ENCODE measurements around the gene NAT9.

Gene NAT9

DNA sequence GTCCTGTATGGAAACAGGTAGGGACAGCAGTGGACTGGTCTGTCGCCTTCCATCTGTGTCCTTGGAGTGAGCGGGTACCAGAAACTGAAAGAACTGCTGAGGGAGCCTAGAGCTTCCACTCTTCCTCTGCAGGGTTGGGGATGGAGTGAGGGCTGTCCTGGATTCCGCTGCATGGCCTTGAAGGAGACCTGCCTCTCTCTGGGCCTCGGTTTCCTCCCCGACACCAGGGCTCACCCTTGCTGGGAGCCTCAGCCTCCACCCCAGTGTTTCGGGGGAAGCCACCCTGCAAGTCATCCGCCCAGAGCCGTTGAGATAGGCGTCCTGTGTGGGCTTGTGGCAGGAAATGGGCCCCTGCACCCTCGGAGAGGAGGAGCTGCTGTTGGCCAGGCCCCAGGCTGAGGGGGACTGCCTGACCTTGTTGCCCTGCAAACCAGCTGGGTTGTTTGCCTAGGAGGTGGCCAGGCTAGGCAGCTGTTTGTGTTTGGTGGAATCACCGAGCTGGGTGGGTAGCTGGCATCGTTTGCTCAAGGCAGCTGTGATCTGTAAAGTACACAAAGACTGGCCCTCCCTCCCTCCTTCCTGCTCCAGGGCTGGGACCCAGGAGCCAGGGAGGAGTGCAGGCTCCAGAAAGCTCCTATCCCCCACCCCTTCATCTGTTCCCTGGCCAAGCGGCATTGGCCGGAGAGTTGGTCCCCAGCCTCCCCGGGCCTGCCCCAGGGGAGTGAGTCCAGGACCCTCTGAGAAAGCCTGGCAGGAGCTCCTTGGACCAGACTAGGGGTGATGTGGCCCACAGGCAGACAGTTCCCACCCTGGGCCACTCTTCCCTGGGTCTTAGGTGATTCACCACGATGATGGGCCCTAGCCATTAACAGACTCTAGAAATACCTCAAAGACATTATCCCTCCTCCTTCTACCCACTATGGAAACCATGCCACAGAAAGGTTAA lies 37.8 kb downstream of the NAT9 start:
- H3K4me1 ChIP-seq (ENCODE audit: control insufficient read depth, insufficient read depth, low read length), result peaks cover 21% of the 10 kb centered on the region
- no peaks in the 10 kb centered on the region for H3K36me3 ChIP-seq (ENCODE audit: control insufficient read depth, insufficient read depth, low read length)
- H3K27me3 ChIP-seq (ENCODE audit: control insufficient read depth, insufficient read depth, low read length, poor library complexity, severe bottlenecking), result peaks cover 59% of the 10 kb centered on the region
- no peak overlapping the region for H3K27ac ChIP-seq (ENCODE audit: insufficient read depth, low read depth, low read length, poor library complexity, severe bottlenecking)
- H3K4me3 ChIP-seq (ENCODE audit: insufficient read depth, low read depth, low read length), result no peak overlapping the region
- H3K9me3 ChIP-seq (ENCODE audit: control insufficient read depth, low read length), result no peaks in the 10 kb centered on the region
- WGBS, 2 experiments, result 75 to 77% methylated on average over 16 of the region's 16 CpGs

DNA sequence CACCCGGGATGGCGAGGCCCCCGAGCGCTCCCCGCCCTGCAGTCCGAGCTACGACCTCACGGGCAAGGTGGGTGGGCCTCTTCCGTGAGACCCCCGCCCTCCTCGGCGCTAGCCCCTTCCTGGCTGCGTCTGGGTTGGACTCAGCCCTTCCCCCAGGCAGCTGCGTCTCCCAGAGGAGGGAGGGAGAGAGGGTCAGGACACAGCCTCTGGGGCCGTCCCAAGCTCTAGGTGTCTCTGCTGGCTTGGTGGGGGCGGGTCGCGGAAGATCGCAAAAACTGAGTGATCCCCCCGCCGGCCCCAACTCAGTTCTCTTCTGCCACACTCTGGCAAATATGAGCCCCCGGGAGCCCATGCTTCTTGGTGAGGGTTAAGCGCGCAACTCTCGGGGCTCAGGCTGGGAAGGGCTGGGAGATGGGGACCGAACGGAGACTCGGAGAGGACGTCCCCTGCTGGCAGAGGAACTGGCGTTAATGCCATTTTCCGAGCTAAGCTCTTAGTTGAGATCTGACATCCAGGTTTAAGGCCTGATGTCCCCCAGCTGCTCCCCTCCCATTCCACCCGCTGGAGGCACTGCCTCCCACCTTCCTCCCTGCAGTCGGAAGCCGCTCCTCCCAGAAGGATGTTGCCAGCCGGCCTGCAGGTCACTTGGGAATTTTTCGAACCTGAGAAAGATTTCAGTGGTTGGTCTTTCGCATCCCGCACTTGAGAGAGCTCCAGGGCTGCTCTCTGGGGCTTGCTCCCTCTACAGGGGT lies 38.7 kb downstream of the NAT9 start:
- H3K27me3 ChIP-seq (ENCODE audit: control insufficient read depth, insufficient read depth, low read length, poor library complexity, severe bottlenecking), result peaks cover 59% of the 10 kb centered on the region
- peak overlapping the region; percentile 32 for H3K4me3 ChIP-seq (ENCODE audit: insufficient read depth, low read depth, low read length)
- no peaks in the 10 kb centered on the region for H3K9me3 ChIP-seq (ENCODE audit: control insufficient read depth, low read length)
- H3K4me1 ChIP-seq (ENCODE audit: control insufficient read depth, insufficient read depth, low read length), result peaks cover 21% of the 10 kb centered on the region
- H3K36me3 ChIP-seq (ENCODE audit: control insufficient read depth, insufficient read depth, low read length), result no peaks in the 10 kb centered on the region
- no peak overlapping the region for H3K27ac ChIP-seq (ENCODE audit: insufficient read depth, low read depth, low read length, poor library complexity, severe bottlenecking)
- 2 to 3% methylated on average over 38 of the region's 38 CpGs for WGBS, 2 experiments

DNA sequence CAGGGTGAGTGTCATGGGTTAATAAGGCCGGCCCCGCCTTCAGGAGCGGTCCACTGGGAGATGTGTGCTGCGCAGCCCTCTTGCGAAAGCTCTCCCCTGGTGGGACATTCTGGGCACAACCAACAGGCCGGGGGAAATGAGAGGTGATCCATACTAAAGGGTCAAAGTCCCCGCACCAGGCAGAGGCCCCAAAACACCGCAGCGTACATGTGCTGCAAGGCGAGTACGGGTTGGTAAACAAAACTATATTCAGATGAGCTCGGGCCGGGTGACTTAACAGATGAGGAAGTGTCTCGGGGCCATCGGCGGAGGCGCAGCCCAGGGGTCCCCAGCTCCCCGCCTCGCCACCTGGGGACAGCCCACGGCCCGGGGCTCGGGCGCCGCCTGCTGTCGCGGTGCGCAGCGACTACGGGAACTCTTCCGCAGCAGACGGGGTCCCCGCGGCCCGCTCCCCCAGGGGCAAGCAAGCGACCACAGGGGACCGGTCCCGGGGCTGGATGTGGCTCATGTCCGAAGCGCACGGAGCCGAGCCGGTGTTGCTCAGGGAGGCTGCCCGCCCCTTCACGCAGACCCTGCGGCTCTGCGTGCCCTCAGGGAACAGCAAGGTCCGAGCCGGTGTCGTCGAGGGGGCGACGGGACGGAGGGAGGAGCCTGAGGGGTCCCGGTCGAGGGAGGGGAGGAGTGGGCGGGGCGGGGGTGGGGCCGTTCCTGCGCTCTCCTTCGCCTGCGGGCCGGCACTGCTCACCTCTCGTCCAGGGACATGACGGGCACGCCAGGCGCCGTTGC lies 39.4 kb downstream of the NAT9 start, which contains the start of gene RAB37:
Gene RAB37, plus strand, starts transcription at position 744 of the 786 bp plus-strand sequence. Its CDS starts 17 bp downstream, at position 761.
- H3K27me3 ChIP-seq (ENCODE audit: control insufficient read depth, insufficient read depth, low read length, poor library complexity, severe bottlenecking), result peaks cover 59% of the 10 kb centered on the region
- H3K4me3 ChIP-seq (ENCODE audit: insufficient read depth, low read depth, low read length), result peak within 1 kb of the TSS; percentile 32
- no peaks in the 10 kb centered on the region for H3K9me3 ChIP-seq (ENCODE audit: control insufficient read depth, low read length)
- no peak within 1 kb of the TSS for H3K27ac ChIP-seq (ENCODE audit: insufficient read depth, low read depth, low read length, poor library complexity, severe bottlenecking)
- no peaks in the 10 kb centered on the region for H3K36me3 ChIP-seq (ENCODE audit: control insufficient read depth, insufficient read depth, low read length)
- WGBS, 2 experiments, result 1 to 2% methylated on average over 67 of the region's 67 CpGs
- H3K4me1 ChIP-seq (ENCODE audit: control insufficient read depth, insufficient read depth, low read length), result peaks cover 21% of the 10 kb centered on the region

DNA sequence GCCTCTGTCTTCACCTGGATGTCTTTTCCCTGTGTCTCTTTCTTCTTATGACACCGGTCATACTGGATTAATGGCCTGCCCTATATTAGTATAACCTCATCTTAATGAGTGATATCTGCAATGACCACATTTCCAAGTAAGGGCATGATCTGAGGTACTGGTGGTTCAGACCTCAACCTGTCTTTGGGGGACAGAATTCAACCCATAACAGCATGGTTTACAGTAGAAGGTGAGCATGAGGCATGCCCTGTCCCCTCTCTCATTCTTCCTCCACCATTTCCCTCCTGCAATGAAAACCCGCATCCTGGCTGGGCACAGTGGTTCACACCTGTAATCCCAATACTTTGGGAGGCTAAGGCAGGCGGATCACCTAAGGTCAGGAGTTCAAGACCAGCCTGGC lies 41.9 kb downstream of the NAT9 start:
- Histone ChIP-seq H3K27ac (ENCODE audit: insufficient read depth, low read depth, low read length, poor library complexity, severe bottlenecking) (no peak overlapping the region), H3K27me3 (ENCODE audit: control insufficient read depth, insufficient read depth, low read length, poor library complexity, severe bottlenecking) (peaks cover 58% of the 10 kb centered on the region), H3K4me3 (ENCODE audit: insufficient read depth, low read depth, low read length) (no peak overlapping the region), H3K9me3 (ENCODE audit: control insufficient read depth, low read length) (no peaks in the 10 kb centered on the region), H3K36me3 (ENCODE audit: control insufficient read depth, insufficient read depth, low read length) (no peaks in the 10 kb centered on the region), H3K4me1 (ENCODE audit: control insufficient read depth, insufficient read depth, low read length) (peaks cover 21% of the 10 kb centered on the region)
- 90 to 92% methylated on average over 3 of the region's 3 CpGs for WGBS, 2 experiments

DNA sequence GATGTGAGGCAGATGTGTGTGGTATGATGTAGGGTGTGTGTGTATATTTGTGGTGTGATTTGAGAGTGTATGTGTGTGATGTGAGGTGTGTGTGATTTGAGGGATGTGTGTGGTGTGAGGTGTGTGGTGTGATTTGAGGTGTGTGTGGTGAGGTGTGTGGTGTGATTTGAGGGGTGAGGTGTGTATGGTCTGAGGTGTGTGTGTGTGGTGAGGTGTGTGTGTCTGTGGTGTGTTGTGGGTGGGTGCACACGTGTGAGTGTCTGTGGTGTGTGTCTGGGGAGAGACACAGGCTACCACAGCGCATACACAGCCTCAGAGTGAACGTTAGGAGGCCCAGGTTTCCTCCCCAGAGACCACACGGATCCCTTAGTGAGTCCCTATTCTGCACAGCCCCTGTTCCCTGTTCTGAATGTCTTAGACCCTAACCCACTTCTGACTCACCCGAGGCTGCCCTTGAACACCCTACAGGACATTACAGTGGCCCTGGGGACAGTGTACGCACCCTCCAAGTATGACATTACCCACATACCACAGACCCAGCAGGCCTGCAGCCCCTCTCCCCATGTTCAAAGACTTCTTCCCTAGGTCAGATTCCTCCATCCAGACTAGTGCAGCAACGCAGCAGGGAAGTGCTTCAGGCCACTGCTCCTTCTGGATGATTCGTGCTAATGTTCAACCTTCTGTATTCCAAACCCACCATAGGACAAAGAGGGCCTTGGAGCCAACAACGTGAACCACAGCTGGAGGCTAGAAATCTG lies 42.6 kb downstream of the NAT9 start:
- Histone ChIP-seq H3K36me3 (ENCODE audit: control insufficient read depth, insufficient read depth, low read length) (no peaks in the 10 kb centered on the region), H3K4me3 (ENCODE audit: insufficient read depth, low read depth, low read length) (no peak overlapping the region), H3K27ac (ENCODE audit: insufficient read depth, low read depth, low read length, poor library complexity, severe bottlenecking) (no peak overlapping the region), H3K27me3 (ENCODE audit: control insufficient read depth, insufficient read depth, low read length, poor library complexity, severe bottlenecking) (peaks cover 51% of the 10 kb centered on the region), H3K9me3 (ENCODE audit: control insufficient read depth, low read length) (no peaks in the 10 kb centered on the region), H3K4me1 (ENCODE audit: control insufficient read depth, insufficient read depth, low read length) (peaks cover 19% of the 10 kb centered on the region)
- WGBS, 2 experiments, result 69 to 75% methylated on average over 9 of the region's 9 CpGs

DNA sequence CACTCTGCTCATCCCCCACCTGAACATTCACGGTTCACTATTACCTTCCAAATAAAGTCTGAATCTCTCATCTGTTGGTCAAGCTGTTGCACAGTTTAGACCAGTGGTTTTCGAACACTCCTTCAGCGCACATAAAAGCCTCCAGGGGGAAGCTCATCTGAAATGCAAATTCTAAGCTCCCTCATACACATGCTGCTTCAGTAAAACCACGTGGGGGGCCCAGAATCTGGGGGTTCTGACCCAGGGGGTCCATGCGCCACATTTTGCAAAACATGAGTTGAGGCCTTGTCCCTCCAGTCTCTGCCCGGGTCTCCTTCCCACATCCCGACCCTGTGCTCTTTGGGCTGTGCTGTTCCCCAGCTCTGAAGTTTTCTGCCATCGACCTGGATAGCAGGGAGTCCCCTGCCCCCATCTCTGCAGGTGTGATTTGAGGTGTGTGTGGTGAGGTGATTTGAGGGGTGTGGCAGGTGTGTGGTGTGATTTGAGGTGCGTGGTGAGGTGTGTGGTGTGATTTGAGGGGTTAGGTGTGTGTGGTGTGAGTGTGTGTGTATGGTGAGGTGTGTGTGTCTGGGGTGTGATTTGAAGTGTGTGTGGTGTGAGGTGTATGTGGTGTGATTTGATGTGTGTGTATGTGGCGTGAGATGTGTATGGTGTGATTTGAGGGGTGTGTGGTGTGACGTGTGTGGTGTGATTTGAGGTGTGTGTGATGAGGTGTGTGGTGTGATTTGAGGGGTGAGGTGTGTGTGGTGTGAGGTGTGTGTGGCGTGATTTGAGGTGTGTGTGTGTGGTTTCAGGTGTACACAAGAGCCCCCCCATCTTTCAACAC lies 43.9 kb downstream of the NAT9 start:
- no peaks in the 10 kb centered on the region for H3K36me3 ChIP-seq (ENCODE audit: control insufficient read depth, insufficient read depth, low read length)
- H3K4me1 ChIP-seq (ENCODE audit: control insufficient read depth, insufficient read depth, low read length), result peaks cover 9% of the 10 kb centered on the region
- H3K9me3 ChIP-seq (ENCODE audit: control insufficient read depth, low read length), result no peaks in the 10 kb centered on the region
- no peak overlapping the region for H3K4me3 ChIP-seq (ENCODE audit: insufficient read depth, low read depth, low read length)
- peaks cover 38% of the 10 kb centered on the region for H3K27me3 ChIP-seq (ENCODE audit: control insufficient read depth, insufficient read depth, low read length, poor library complexity, severe bottlenecking)
- 77% methylated on average over 12 of the region's 12 CpGs for WGBS, 2 experiments
- H3K27ac ChIP-seq (ENCODE audit: insufficient read depth, low read depth, low read length, poor library complexity, severe bottlenecking), result no peak overlapping the region

DNA sequence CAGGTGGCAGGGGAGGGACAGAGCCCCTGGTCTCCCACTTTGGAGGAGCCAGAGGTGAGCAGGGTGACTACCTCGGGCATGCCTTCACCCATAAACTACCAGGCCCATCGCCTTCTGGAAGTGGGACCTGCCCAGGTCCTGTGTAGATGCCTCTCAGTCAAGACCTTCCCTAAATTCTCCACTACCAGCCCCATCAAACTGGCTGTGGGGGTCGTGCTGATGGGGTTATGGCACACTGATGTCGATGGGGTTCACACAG lies 44.9 kb downstream of the NAT9 start:
- peaks cover 28% of the 10 kb centered on the region for H3K27me3 ChIP-seq (ENCODE audit: control insufficient read depth, insufficient read depth, low read length, poor library complexity, severe bottlenecking)
- WGBS, 2 experiments, result 85% methylated on average over 4 of the region's 4 CpGs

DNA sequence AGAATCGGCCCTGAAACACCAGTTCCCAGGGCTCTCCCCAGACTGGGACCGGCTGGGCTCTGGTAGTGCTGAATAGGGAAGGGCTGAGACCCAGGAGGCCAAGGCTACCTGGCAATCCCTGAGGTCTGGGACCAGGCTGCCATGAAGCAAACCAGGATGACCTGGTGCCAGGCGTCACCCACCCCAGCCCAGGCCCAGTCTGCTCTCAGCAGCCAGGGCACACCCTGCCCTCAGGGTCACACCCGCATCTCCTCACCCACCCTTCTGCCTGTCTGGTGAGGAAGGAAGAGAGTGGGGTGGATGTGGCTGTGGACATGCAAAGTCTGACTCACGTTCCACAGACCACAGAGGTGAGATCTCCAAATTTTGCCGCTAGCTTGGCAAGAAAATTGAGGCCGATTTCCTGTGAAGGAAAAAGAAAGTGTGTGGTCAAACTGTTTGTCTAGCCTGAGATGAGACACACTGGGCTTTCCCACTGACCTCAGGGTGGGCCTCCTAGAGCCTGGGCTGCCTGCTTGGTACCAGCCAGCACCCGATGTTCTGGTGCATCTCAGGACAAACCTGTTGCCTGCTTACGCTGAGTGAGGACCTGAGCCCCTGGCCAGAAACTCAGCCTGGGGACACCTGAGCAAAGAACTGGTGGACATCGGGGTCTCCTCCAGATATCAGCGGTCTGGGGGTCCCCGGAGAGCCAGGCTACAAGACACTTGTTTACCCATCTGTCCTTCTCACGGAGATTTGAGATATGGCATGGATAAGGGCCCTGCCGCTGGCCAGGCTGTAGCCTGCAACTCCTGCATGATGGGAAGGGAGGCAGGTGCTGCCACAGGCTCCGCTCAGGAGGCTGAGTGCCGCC lies 45.4 kb downstream of the NAT9 start:
- no peak overlapping the region for H3K4me3 ChIP-seq (ENCODE audit: insufficient read depth, low read depth, low read length)
- H3K27ac ChIP-seq (ENCODE audit: insufficient read depth, low read depth, low read length, poor library complexity, severe bottlenecking), result no peak overlapping the region
- H3K27me3 ChIP-seq (ENCODE audit: control insufficient read depth, insufficient read depth, low read length, poor library complexity, severe bottlenecking), result peaks cover 23% of the 10 kb centered on the region
- H3K36me3 ChIP-seq (ENCODE audit: control insufficient read depth, insufficient read depth, low read length), result no peaks in the 10 kb centered on the region
- 91 to 92% methylated on average over 16 of the region's 16 CpGs for WGBS, 2 experiments
- no peaks in the 10 kb centered on the region for H3K9me3 ChIP-seq (ENCODE audit: control insufficient read depth, low read length)
- H3K4me1 ChIP-seq (ENCODE audit: control insufficient read depth, insufficient read depth, low read length), result no peaks in the 10 kb centered on the region

More for the DNA sequence above, 44.9 kb downstream of the NAT9 start:
- Histone ChIP-seq H3K36me3 (ENCODE audit: control insufficient read depth, insufficient read depth, low read length) (no peaks in the 10 kb centered on the region), H3K27ac (ENCODE audit: insufficient read depth, low read depth, low read length, poor library complexity, severe bottlenecking) (no peak overlapping the region), H3K4me1 (ENCODE audit: control insufficient read depth, insufficient read depth, low read length) (peaks cover 3% of the 10 kb centered on the region), H3K9me3 (ENCODE audit: control insufficient read depth, low read length) (no peaks in the 10 kb centered on the region), H3K4me3 (ENCODE audit: insufficient read depth, low read depth, low read length) (no peak overlapping the region)
